Osteoblast (primary cell): ENCODE results near the gene PSMB8. TPM values are rescaled to one million over a fixed set of nuclear protein-coding genes. Genes with fewer than 3 reads are reported as not detected.

Source experiments
- DNase-seq: peaks from one replicate; pipeline ENCODE4 v3.0.0; 2011; ENCODE audit warnings: low spot score, mixed read lengths; ENCODE audit not compliant: insufficient read length; ENCODE audit errors: missing footprints
- H2AFZ ChIP-seq: 2 replicates; pipeline ENCODE4 v1.6.0; 2011; ENCODE audit warnings: mild to moderate bottlenecking, low read length
- H3K27ac ChIP-seq: 2 replicates; pipeline ENCODE4 v1.5.1; 2011; ENCODE audit warnings: mild to moderate bottlenecking, low read depth, low read length, moderate library complexity
- H3K27me3 ChIP-seq: 2 replicates; pipeline ENCODE4 v1.6.0; 2012; ENCODE audit warnings: mild to moderate bottlenecking, control low read depth, inconsistent platforms, low read length, moderate library complexity; ENCODE audit not compliant: insufficient read depth
- H3K36me3 ChIP-seq: 2 replicates; pipeline ENCODE4 v1.5.1; 2011; ENCODE audit warnings: mild to moderate bottlenecking, low read length, control low read depth, moderate library complexity; ENCODE audit not compliant: insufficient read depth
- H3K4me1 ChIP-seq: 2 replicates; pipeline ENCODE4 v1.5.1; 2011; ENCODE audit warnings: mild to moderate bottlenecking, low read length, control low read depth, moderate library complexity; ENCODE audit not compliant: insufficient read depth
- H3K4me2 ChIP-seq: 2 replicates; pipeline ENCODE4 v1.6.0; 2011; ENCODE audit warnings: mild to moderate bottlenecking, low read length; ENCODE audit not compliant: insufficient read depth
- H3K4me3 ChIP-seq: fragments of 200-600 bp; sonication (generic); 3 replicates; pipeline ENCODE4 v1.5.1; 2012; ENCODE audit warnings: mild to moderate bottlenecking, low read length, inconsistent platforms; ENCODE audit not compliant: insufficient read depth
- H3K79me2 ChIP-seq: 2 replicates; pipeline ENCODE4 v1.6.0; 2012; ENCODE audit warnings: mild to moderate bottlenecking, low read length, control low read depth, inconsistent platforms; ENCODE audit not compliant: insufficient read depth
- H3K9me3 ChIP-seq: 2 replicates; pipeline ENCODE4 v1.5.1; 2011; ENCODE audit warnings: low read depth, low read length, control low read depth
- H4K20me1 ChIP-seq: 2 replicates; pipeline ENCODE4 v1.6.0; 2012; ENCODE audit warnings: mild to moderate bottlenecking, low read length, control low read depth; ENCODE audit not compliant: insufficient read depth
- CTCF ChIP-seq: IDR thresholded peaks from 2 replicates; pipeline ENCODE4 v1.5.1; 2011; ENCODE audit warnings: mild to moderate bottlenecking, low read depth, low read length, moderate library complexity; ENCODE audit errors: extremely low read depth
- total RNA-seq: library from RNA; depleted of rRNA; stranded (reverse); fragments of >200 nt; gene quantifications from 2 replicates; pipeline ENCODE4 v1.2.3, GENCODE V29; 2012

Gene PSMB8
- 67.3 and 83.4 TPM in 2 replicates for total RNA-seq

GRCh38 chr6:32843979-32844838, at the start of gene PSMB8:
Gene PSMB8 (minus strand): TSS chr6:32844047. CDS start chr6:32843996, 51 bp downstream.
- Histone ChIP-seq H3K79me2 (peaks cover 23% of the 10 kb centered on the region), H3K4me3 (peak within 1 kb of the TSS; percentile 93), H2AFZ (peak within 1 kb of the TSS; percentile 95), H3K36me3 (peaks cover 57% of the 10 kb centered on the region), H4K20me1 (no peaks in the 10 kb centered on the region), H3K4me2 (peak within 1 kb of the TSS; percentile 94), H3K27ac (peak within 1 kb of the TSS; percentile 98), H3K4me1 (peaks cover 12% of the 10 kb centered on the region), H3K27me3 (no peaks in the 10 kb centered on the region), H3K9me3 (no peaks in the 10 kb centered on the region)
- DNase-seq, result peak; percentile 98
- TF ChIP-seq CTCF, result no peak

DNA sequence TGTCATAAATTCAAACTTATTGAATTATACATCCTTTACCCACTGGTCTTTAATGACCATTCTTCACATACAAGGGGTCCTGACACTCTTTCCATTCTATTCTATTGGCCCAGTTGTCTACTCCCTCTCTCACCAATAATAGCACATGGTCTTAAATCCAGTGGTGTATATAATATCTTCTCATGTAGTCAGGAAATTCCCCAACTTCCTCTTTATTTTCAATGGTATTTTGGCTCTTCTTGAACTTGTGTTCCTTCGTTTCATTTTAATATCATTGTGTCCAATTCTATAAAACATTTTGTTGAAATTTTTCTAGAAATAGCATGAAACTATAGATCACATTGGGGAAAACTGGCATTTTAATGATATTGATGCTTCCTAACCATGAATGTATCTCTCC, 47.0 kb upstream of the PSMB8 start:
- no peak for TF ChIP-seq CTCF
- Histone ChIP-seq H3K27ac (no peak overlapping the region), H3K79me2 (peaks cover 9% of the 10 kb centered on the region)

GRCh38 chr6:32889533-32889932, 45.7 kb upstream of the PSMB8 start:
- Histone ChIP-seq H3K36me3 (no peaks in the 10 kb centered on the region), H3K27me3 (no peaks in the 10 kb centered on the region), H3K9me3 (no peaks in the 10 kb centered on the region), H2AFZ (no peak overlapping the region), H3K79me2 (no peaks in the 10 kb centered on the region), H3K4me2 (no peak overlapping the region), H4K20me1 (no peaks in the 10 kb centered on the region), H3K4me1 (peaks cover 16% of the 10 kb centered on the region), H3K4me3 (no peak overlapping the region), H3K27ac (no peak overlapping the region)
- TF ChIP-seq CTCF, result no peak
- no peak for DNase-seq

More for the DNA sequence above, 47.0 kb upstream of the PSMB8 start:
- Histone ChIP-seq H4K20me1 (no peaks in the 10 kb centered on the region), H3K4me2 (no peak overlapping the region), H3K9me3 (no peaks in the 10 kb centered on the region), H3K4me3 (no peak overlapping the region), H3K36me3 (no peaks in the 10 kb centered on the region), H3K4me1 (peaks cover 23% of the 10 kb centered on the region), H2AFZ (no peak overlapping the region), H3K27me3 (no peaks in the 10 kb centered on the region)
- no peak for DNase-seq

- no peaks in the 10 kb centered on the region for H3K79me2 ChIP-seq
- H3K27me3 ChIP-seq, result no peaks in the 10 kb centered on the region
- no peak overlapping the region for H3K4me2 ChIP-seq
- H2AFZ ChIP-seq, result no peak overlapping the region
- no peak for TF ChIP-seq CTCF
- H4K20me1 ChIP-seq, result no peaks in the 10 kb centered on the region
- DNase-seq, result no peak
- H3K36me3 ChIP-seq, result no peaks in the 10 kb centered on the region
- H3K9me3 ChIP-seq, result no peaks in the 10 kb centered on the region
- no peak overlapping the region for H3K27ac ChIP-seq
- H3K4me3 ChIP-seq, result no peak overlapping the region
- peaks cover 25% of the 10 kb centered on the region for H3K4me1 ChIP-seq
Measured at GRCh38 chr6:32888576-32888975, 44.7 kb upstream of the PSMB8 start.
